Measurements from ENCODE around the gene BLACAT1.
"Not testable (repeated sequence)": the region's sequence is repeated elsewhere in the genome, so short reads cannot be mapped to it uniquely, and the experiment has no call there.

BLACAT1 gene

DNA sequence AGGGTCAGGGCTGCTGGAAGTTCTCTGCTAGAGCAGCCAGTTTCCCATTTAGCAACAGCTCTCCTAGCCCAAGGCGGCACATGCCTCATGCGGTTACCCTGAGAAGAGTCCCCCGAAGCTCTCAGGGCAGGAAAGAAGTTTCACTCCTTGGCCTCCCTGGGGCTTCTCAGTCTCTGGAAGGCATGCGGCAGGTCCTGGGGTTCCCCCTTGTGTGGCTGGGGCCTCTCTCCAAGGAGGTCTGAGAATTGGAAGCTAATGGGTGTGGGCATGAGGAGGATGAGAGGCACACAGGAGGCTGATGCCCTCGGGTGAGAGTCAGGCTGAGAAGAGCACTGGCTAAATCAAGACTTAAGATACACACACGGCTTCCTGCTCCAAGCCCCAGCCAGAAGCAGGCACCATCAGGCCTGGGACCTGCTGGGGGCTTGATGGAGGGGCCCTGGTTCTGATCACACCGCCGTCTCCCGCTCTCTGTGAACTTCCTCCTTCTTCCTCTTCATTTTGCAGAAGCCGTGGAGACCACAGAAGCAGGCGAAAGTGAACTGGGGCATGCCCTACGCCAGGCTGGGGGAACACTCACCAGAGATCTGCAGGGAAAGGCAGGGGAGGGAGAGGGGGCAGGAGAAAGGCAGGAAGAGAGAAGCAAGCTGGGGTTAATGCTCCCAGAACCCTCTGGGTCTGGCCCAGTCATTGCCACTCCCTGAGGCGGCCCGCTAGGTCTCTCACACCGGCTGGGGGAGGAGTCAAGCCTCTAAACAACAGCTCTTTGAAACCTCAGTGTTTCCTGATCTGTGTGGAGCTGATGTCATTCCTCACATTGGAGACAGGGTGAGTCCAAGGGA lies 15.1 kb downstream of the BLACAT1 start:
- ATAC-seq (replicated peaks; ENCODE audit: extremely low read depth, poor library complexity, severe bottlenecking) = peak; percentile 96
- Mint-ChIP-seq H3K27me3 (no peaks in the 10 kb centered on the region), H3K4me3 (peak overlapping the region; percentile 82), H3K9me3 (no peaks in the 10 kb centered on the region), H3K27ac (ENCODE audit: low read depth) (peak overlapping the region; percentile 96), H3K36me3 (ENCODE audit: insufficient read depth) (no peaks in the 10 kb centered on the region), H3K4me1 (peaks cover 42% of the 10 kb centered on the region)
- peak; percentile 28 to 49 for DNase-seq (ENCODE audit: low spot score in 2 of 2)

DNA sequence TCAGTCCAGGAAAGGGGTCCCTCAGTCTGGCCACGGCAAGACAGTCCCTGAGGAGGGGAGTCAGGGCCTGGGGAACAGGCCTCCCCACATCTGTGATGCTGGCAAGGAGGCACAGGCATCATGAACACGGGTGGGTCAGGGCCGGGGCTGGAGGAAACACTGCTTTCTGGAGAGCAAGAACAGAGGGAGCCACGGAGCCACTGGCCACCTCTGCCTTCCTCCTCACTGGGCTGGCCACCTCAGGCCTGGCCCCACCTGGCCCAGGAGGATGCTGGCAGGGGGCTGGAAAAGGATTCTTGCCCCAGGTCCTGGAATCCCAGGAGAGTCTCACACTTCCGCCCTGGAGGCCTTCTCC lies 15.7 kb downstream of the BLACAT1 start:
- H3K4me1 Mint-ChIP-seq = peaks cover 42% of the 10 kb centered on the region
- peak overlapping the region; percentile 82 for H3K4me3 Mint-ChIP-seq
- no peaks in the 10 kb centered on the region for H3K27me3 Mint-ChIP-seq
- ATAC-seq (replicated peaks; ENCODE audit: extremely low read depth, poor library complexity, severe bottlenecking) (no peak), DNase-seq (ENCODE audit: low spot score in 2 of 2) (no peak)
- no peaks in the 10 kb centered on the region for H3K9me3 Mint-ChIP-seq
- H3K27ac Mint-ChIP-seq (ENCODE audit: low read depth) = peak overlapping the region; percentile 96
- H3K36me3 Mint-ChIP-seq (ENCODE audit: insufficient read depth) = no peaks in the 10 kb centered on the region

DNA sequence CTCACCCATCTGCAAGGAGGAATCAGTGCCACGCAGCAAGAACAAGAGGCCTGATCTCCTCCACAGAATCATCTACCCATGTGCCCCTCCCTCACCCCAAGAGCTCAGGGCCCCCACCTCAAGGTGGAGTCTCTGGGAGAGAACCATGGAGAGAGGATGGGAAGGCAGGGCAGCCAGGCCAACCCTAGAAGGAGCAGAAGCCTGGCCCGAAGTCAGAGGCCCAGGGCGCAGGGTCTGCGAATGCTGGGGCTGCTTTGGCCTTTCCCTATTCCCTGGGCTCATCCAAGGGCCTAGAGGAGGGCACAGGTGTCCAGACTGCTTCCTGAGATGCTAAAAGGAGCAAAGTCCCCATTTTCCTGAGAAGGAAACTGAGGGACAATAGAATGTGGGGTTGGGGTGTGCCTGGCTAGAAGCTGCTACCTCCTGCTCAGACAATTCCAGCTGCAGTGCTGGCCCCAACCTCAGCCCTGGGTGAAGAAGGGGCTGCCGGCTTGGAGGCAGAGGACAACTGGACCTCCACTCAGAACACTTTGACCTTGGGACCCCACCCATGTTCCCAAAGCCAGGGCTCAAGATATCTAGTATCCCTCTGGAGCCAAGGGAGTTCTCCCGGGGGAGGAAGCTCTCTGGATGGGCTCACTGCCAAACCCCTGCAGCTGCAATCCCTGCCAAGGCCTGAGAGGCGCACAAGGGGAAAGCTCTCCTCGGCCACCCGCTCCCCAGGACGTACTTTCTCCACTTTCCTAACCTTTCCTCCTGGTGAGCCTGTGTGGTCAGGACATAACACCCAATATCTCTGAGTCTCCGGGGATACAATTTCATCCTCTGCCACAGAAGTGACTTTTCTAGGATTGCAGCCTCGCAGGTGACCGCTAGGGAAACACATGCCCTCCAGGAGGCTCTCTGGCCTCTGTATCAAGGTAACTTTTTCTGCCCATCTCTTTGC lies 17.4 kb downstream of the BLACAT1 start:
- H3K4me1 Mint-ChIP-seq = peaks cover 42% of the 10 kb centered on the region
- ATAC-seq (replicated peaks; ENCODE audit: extremely low read depth, poor library complexity, severe bottlenecking) = no peak
- no peaks in the 10 kb centered on the region for H3K9me3 Mint-ChIP-seq
- no peaks in the 10 kb centered on the region for H3K36me3 Mint-ChIP-seq (ENCODE audit: insufficient read depth)
- H3K27me3 Mint-ChIP-seq = no peaks in the 10 kb centered on the region
- no peak overlapping the region for H3K27ac Mint-ChIP-seq (ENCODE audit: low read depth)
- peak overlapping the region; percentile 36 for H3K4me3 Mint-ChIP-seq
- no peak for DNase-seq (ENCODE audit: low spot score in 2 of 2)

GRCh38 chr1:205437570-205437969 lies 18.3 kb downstream of the BLACAT1 start:
- Mint-ChIP-seq H3K27me3 (no peaks in the 10 kb centered on the region), H3K4me1 (peaks cover 42% of the 10 kb centered on the region), H3K4me3 (no peak overlapping the region), H3K36me3 (ENCODE audit: insufficient read depth) (no peaks in the 10 kb centered on the region), H3K9me3 (no peaks in the 10 kb centered on the region), H3K27ac (ENCODE audit: low read depth) (no peak overlapping the region)
- DNase-seq (ENCODE audit: low spot score in 2 of 2) (no peak), ATAC-seq (replicated peaks; ENCODE audit: extremely low read depth, poor library complexity, severe bottlenecking) (no peak)

- Mint-ChIP-seq H3K27ac (ENCODE audit: low read depth) (no peak overlapping the region), H3K27me3 (no peaks in the 10 kb centered on the region), H3K4me3 (no peak overlapping the region), H3K36me3 (ENCODE audit: insufficient read depth) (peaks cover 1% of the 10 kb centered on the region), H3K9me3 (no peaks in the 10 kb centered on the region), H3K4me1 (peaks cover 39% of the 10 kb centered on the region)
- no peak for DNase-seq (ENCODE audit: low spot score in 2 of 2)
- no peak for ATAC-seq (replicated peaks; ENCODE audit: extremely low read depth, poor library complexity, severe bottlenecking)
These were observed 19.0 kb downstream of the BLACAT1 start for GRCh38 chr1:205436776-205437410.

DNA sequence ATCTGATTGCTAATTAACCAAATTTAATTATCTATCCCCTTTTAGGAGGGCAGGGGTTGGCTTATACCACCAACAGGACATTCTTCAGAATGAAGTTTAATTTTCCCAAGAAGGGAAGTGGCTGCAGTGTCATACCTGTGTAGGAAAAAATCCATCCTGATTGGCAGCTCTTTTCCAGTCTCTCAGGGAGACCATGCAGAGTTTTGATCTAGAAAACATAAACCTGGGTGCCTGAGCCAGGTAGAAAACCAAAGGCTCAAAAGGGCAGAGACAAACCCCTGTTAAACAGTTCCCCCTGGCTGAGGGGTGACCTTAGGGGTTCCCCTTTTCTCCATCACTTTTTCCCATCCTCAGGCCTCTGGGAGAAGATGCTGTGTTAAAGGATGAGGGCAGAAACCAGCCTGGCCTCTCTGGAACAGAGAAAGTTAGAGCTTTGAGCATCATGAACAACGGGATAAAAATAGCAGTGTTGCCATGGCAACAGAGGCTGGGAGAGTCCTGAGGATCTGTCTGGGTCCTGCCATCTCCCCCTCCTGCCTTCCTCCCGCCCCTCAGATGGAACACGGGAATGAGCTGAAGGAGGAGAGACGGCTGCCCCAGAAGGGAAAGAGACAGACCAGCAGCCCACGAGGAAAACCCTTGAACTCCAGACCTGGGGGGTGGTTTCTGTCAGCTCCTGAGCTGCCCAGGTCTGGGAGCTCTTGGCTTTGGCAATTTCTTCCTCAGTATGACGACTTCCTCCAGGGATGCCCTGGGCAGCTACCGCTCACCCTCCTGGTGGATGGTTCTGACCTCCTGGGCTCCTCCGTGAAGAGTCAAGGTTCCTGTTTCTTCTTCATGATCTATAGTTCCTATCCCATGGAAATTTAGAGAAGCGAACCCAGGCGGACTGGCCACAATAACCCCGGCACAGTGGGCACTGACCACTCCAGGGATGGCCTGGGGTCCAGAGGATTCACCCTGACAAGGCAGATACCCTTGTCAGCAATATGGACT lies 20.0 kb downstream of the BLACAT1 start:
- no peak for ATAC-seq (replicated peaks; ENCODE audit: extremely low read depth, poor library complexity, severe bottlenecking)
- Mint-ChIP-seq H3K27me3 (no peaks in the 10 kb centered on the region), H3K4me3 (no peak overlapping the region), H3K36me3 (ENCODE audit: insufficient read depth) (peaks cover 2% of the 10 kb centered on the region), H3K27ac (ENCODE audit: low read depth) (no peak overlapping the region), H3K4me1 (peaks cover 33% of the 10 kb centered on the region), H3K9me3 (no peaks in the 10 kb centered on the region)
- no peak for DNase-seq (ENCODE audit: low spot score in 2 of 2)

DNA sequence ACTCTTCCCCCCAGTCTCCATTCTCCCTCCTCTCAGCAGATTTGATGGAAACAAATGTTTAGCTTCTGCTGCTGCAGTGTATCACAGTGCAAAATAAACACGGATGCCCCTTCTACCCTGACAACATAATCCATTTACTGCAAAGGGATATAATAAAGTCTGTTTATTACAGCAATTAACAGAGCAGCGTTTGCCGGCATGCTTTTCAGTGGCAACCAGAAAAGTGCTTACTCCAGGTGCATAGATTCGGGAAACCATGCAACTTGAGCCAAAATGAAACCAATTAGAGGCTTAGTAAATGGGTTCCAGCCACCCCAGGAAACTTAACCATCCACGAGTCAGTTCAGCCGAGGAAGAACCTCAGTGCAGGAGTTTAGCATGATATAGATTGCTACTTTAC lies 21.1 kb downstream of the BLACAT1 start:
- DNase-seq (ENCODE audit: low spot score in 2 of 2) (no peak), ATAC-seq (replicated peaks; ENCODE audit: extremely low read depth, poor library complexity, severe bottlenecking) (no peak)
- Mint-ChIP-seq H3K27ac (ENCODE audit: low read depth) (no peak overlapping the region), H3K4me3 (no peak overlapping the region), H3K27me3 (no peaks in the 10 kb centered on the region), H3K36me3 (ENCODE audit: insufficient read depth) (peaks cover 3% of the 10 kb centered on the region), H3K9me3 (no peaks in the 10 kb centered on the region), H3K4me1 (peaks cover 32% of the 10 kb centered on the region)

DNA sequence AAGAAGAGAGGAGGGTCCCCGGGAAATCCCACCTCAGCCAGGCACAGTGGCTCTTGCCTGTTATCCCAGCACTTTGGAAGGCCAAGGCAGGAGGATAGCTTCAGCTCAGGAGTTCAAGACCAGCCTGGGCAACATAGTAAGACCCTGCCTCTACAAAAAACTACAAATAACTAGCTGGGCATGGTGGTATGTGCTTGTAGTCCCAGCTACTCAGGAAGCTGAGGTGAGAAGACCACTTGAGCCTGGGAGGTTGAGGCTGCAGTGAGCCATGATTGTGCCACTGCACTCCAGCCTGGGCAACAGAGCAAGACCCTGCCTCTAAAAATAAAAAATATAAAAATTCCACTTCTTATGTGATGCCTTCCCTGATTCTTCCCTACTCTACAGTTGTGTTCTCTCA lies 23.2 kb downstream of the BLACAT1 start:
- H3K9me3 Mint-ChIP-seq = not testable (repeated sequence)

DNA sequence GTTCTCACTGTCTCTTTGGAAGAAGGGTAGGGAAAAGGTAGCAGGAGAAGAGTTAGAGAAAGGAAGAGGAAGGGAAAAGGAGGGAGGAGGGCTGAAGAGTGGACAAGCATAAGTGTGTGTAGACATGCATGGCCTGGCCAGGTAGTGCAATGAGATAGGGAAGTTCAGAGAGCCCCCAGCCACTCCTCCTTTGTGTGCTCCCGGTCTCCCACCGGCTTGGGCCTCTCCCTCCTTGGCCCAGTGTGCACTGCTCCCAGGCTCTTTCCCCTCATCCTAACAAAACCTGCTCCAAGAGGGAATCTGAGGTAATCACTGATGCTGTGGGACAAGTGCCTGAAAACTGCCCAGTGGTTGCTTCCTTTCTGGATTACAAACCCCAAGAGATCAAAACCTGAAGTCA lies 23.7 kb downstream of the BLACAT1 start:
- H3K27ac Mint-ChIP-seq (ENCODE audit: low read depth) = no peak overlapping the region
- no peak overlapping the region for H3K4me3 Mint-ChIP-seq
- DNase-seq (ENCODE audit: low spot score in 2 of 2) (no peak), ATAC-seq (replicated peaks; ENCODE audit: extremely low read depth, poor library complexity, severe bottlenecking) (no peak)
- peaks cover 3% of the 10 kb centered on the region for H3K36me3 Mint-ChIP-seq (ENCODE audit: insufficient read depth)
- H3K9me3 Mint-ChIP-seq = no peaks in the 10 kb centered on the region
- H3K27me3 Mint-ChIP-seq = no peaks in the 10 kb centered on the region
- peaks cover 19% of the 10 kb centered on the region for H3K4me1 Mint-ChIP-seq

More for the DNA sequence above, 23.2 kb downstream of the BLACAT1 start:
- H3K36me3 Mint-ChIP-seq (ENCODE audit: insufficient read depth); H3K27ac Mint-ChIP-seq (ENCODE audit: low read depth); H3K4me3 Mint-ChIP-seq; H3K27me3 Mint-ChIP-seq; DNase-seq (ENCODE audit: low spot score in 2 of 2); ATAC-seq (replicated peaks; ENCODE audit: extremely low read depth, poor library complexity, severe bottlenecking): not testable (repeated sequence)
- H3K4me1 Mint-ChIP-seq = peaks cover 23% of the 10 kb centered on the region

- Mint-ChIP-seq H3K4me3 (peak overlapping the region; percentile 69), H3K9me3 (no peaks in the 10 kb centered on the region), H3K27ac (ENCODE audit: low read depth) (no peak overlapping the region), H3K27me3 (no peaks in the 10 kb centered on the region), H3K36me3 (ENCODE audit: insufficient read depth) (peaks cover 3% of the 10 kb centered on the region), H3K4me1 (peaks cover 15% of the 10 kb centered on the region)
- ATAC-seq (replicated peaks; ENCODE audit: extremely low read depth, poor library complexity, severe bottlenecking) = peak; percentile 64
- peak; percentile 28 to 48 for DNase-seq (ENCODE audit: low spot score in 2 of 2)
These were observed 25.0 kb downstream of the BLACAT1 start for GRCh38 chr1:205430696-205431305.

Measured in central memory CD8-positive, alpha-beta T cell (primary cell).